ENCODE results near the gene ZSWIM8. TPM values are rescaled to one million over a fixed set of nuclear protein-coding genes. Genes with fewer than 3 reads are reported as not detected.

ZSWIM8 gene
- total and polyA plus RNA-seq, 2 donors (not counting 1 experiment from before 2014, with no cell fraction given) = 110 to 147 TPM

DNA sequence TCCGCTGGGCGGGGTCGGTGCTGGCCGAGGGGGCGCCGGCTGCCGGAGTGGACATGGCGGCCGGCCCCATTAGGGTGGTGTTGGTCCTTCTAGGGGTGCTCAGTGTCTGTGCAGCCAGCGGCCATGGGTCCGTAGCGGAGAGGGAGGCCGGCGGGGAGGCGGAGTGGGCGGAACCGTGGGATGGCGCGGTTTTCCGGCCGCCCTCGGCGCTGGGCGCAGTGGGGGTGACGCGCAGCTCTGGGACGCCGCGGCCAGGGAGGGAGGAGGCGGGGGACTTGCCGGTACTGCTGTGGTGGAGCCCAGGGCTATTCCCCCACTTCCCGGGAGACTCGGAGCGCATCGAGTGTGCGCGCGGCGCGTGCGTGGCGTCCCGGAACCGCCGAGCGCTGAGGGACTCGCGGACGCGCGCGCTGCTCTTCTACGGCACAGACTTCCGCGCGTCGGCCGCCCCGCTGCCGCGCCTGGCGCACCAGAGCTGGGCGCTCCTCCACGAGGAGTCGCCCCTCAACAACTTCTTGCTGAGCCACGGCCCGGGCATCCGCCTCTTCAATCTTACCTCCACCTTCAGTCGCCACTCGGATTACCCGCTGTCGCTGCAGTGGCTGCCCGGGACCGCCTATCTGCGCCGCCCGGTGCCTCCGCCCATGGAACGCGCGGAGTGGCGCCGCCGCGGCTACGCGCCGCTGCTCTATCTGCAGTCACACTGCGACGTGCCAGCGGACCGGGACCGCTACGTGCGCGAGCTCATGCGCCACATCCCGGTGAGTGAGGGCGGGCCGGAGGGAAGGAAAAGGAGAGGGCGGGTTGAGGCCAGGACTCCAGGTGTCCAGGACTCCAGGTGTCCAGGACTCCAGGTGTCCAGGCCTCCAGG, 12.9 kb upstream of the ZSWIM8 start:
- peaks cover 63% of the 10 kb centered on the region for H3K4me1 Mint-ChIP-seq
- Histone ChIP-seq H3K4me2 (replicated peaks; ENCODE audit: low read depth, low read length, poor library complexity, severe bottlenecking) (peak overlapping the region; percentile 84), H3K36me3 (replicated peaks in 1 of 2; ENCODE audit: control extremely low read depth in 1 of 2, control insufficient read depth in 1 of 2, extremely low read depth in 1 of 2, insufficient read depth in 2 of 2, low read length in 1 of 2) (peaks cover 2 to 50% of the 10 kb centered on the region in 2 experiments), H3K9me3 (ENCODE audit: control extremely low read depth in 1 of 3, control insufficient read depth in 2 of 3, insufficient read depth in 1 of 3, low read length in 2 of 3) (no peaks in the 10 kb centered on the region), H3K79me2 (ENCODE audit: control insufficient read depth, insufficient read depth, low read length) (peaks cover 41% of the 10 kb centered on the region), H2AFZ (ENCODE audit: insufficient read depth, low read depth, low read length, poor library complexity, severe bottlenecking) (peak overlapping the region; percentile 95), H4K20me1 (ENCODE audit: control insufficient read depth, insufficient read depth, low read length, poor library complexity, severe bottlenecking) (no peaks in the 10 kb centered on the region), H3K27ac (ENCODE audit: low read length in 2 of 2) (peak overlapping the region; percentile 85 to 93), H3K9ac (ENCODE audit: low read length) (peak overlapping the region; percentile 90), H3K27me3 (replicated peaks in 1 of 4; ENCODE audit: control extremely low read depth in 1 of 4, control insufficient read depth in 3 of 4, insufficient read depth in 4 of 4, low read length in 3 of 4) (no peaks in the 10 kb centered on the region), H3K4me1 (ENCODE audit: control insufficient read depth in 2 of 2, insufficient read depth in 2 of 2, low read length in 2 of 2) (peaks cover 30 to 47% of the 10 kb centered on the region in 2 donors), H3K4me3 (ENCODE audit: control extremely low read depth in 1 of 5, extremely low read depth in 1 of 5, insufficient read depth in 1 of 5, low read depth in 2 of 5, low read length in 4 of 5) (peak overlapping the region; percentile 66 to 94 (median 89))
- ATAC-seq (ENCODE audit: low read depth) (peak; percentile 66), DNase-seq (peak; percentile 91)
- peak overlapping the region; percentile 97 for H3K4me3 Mint-ChIP-seq
- TF ChIP-seq EZH2 (IDR thresholded peaks at IDR 0.05; ENCODE audit: borderline replicate concordance, insufficient read depth, low read depth, low read length, poor library complexity, severe bottlenecking) = no peak
- TF ChIP-seq, protein P1, sequence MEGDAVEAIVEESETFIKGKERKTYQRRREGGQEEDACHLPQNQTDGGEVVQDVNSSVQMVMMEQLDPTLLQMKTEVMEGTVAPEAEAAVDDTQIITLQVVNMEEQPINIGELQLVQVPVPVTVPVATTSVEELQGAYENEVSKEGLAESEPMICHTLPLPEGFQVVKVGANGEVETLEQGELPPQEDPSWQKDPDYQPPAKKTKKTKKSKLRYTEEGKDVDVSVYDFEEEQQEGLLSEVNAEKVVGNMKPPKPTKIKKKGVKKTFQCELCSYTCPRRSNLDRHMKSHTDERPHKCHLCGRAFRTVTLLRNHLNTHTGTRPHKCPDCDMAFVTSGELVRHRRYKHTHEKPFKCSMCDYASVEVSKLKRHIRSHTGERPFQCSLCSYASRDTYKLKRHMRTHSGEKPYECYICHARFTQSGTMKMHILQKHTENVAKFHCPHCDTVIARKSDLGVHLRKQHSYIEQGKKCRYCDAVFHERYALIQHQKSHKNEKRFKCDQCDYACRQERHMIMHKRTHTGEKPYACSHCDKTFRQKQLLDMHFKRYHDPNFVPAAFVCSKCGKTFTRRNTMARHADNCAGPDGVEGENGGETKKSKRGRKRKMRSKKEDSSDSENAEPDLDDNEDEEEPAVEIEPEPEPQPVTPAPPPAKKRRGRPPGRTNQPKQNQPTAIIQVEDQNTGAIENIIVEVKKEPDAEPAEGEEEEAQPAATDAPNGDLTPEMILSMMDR (IDR thresholded peaks at IDR 0.05) = no peak
- H3K27ac Mint-ChIP-seq = peak overlapping the region; percentile 98
- under 1% methylated on average over 99 of the region's 101 CpGs for WGBS (ENCODE audit: insufficient coverage)
- no peaks in the 10 kb centered on the region for H3K9me3 Mint-ChIP-seq (ENCODE audit: insufficient read depth)
- H3K27me3 Mint-ChIP-seq = no peaks in the 10 kb centered on the region
- intact Hi-C loops (cut with micrococcal nuclease) = loop anchor here (1.0 to 5.0 kb wide), 8 partner anchors 9 to 225 kb away; partner anchors contain the start of genes NDST2, SEC24C, VCL and ZSWIM8
- ChIA-PET CTCF (interaction anchor here (1.0 to 3.3 kb wide), 10 partner anchors 10 to 168 kb away, joined by 3 to 35 read pairs (median 4); partner anchors contain the start of genes CHCHD1 and ZSWIM8), POLR2A (interaction anchor here (0.6 to 2.7 kb wide), 11 partner anchors 9 to 1452 kb away, joined by 3 to 24 read pairs (median 6); partner anchors contain the start of genes CHCHD1, SEC24C and ZSWIM8)

Data from B cell (primary cell).